HepG2 (cell line): Measurements from ENCODE around the gene NOP9. TPM values are rescaled to one million over a fixed set of nuclear protein-coding genes. Genes with fewer than 3 reads are reported as not detected.

ENCODE experiments used
- ATAC-seq: fragments of 200-7000 bp; cut with Tn5 transposase; 3 replicates; pipeline ENCODE4 v1.9.1; 2020; ENCODE audit warnings: mild to moderate bottlenecking, moderate library complexity
- BruUV-seq: library from RNA; stranded (reverse); fragments of 400-500 nt; replicated peaks from 2 replicates; lab custom pipeline; 2021; lab: Mats Ljungman, UMichigan
- CTCF ChIA-PET: fragments of 300-600 bp; formaldehyde crosslinking; extraction: SDS; loops from one replicate; lab custom pipeline; 2021; ENCODE audit warnings: low total read pairs, inconsistent platforms, low intra/inter-chr PET ratio; lab: Yijun Ruan, JAX
- POLR2A ChIA-PET: fragments of 350-600 bp; sonication (Branson Sonifier 250); formaldehyde crosslinking; loops from one replicate; lab custom pipeline; 2020; ENCODE audit warnings: antibody characterized with exemption, inconsistent platforms; lab: Yijun Ruan, JAX
- DNase-seq: peaks from one replicate; pipeline ENCODE4 v3.0.0-alpha.2; 2015; ENCODE audit warnings: low spot score
- FAIRE-seq: peaks from 3 replicates; lab custom pipeline; 2011; peaks lifted over from hg19 to GRCh38; lab: Jason Lieb, UNC
- H2AFZ ChIP-seq: one replicate; pipeline ENCODE4 v1.6.1; 2011; ENCODE audit warnings: low read length, inconsistent platforms
- H3K27ac ChIP-seq: fragments of 300-600 bp; 3 replicates; pipeline ENCODE4 v1.8.0; 2011; ENCODE audit warnings: mixed run types, mild to moderate bottlenecking, mixed read lengths, low read length, inconsistent platforms; ENCODE audit not compliant: insufficient read depth; ENCODE audit errors: extremely low read length
- H3K27me3 ChIP-seq, 2 experiments: fragments of 200-600 bp in 1 of 2; 2 replicates in 1 of 2; 3 replicates in 1 of 2; pipeline versions ENCODE4 v1.6.0 to v1.8.0; 2011; ENCODE audit warnings: low read length in 2 of 2, mild to moderate bottlenecking in 2 of 2, moderate library complexity in 2 of 2, inconsistent platforms in 1 of 2; ENCODE audit not compliant: insufficient read depth in 2 of 2, control insufficient read depth in 1 of 2
- H3K36me3 ChIP-seq, 2 experiments: fragments of 200-600 bp in 1 of 2; replicated peaks in 1 of 2; 2 replicates in 1 of 2; 3 replicates in 1 of 2; pipeline versions ENCODE4 v1.5.1 to v1.8.0; 2011; ENCODE audit warnings: low read length in 2 of 2, inconsistent platforms in 1 of 2; ENCODE audit not compliant: insufficient read depth in 2 of 2, control insufficient read depth in 1 of 2
- H3K4me1 ChIP-seq: 2 replicates; pipeline ENCODE4 v1.5.1; 2012; ENCODE audit warnings: low read length, inconsistent platforms; ENCODE audit not compliant: insufficient read depth
- H3K4me2 ChIP-seq: 2 replicates; pipeline ENCODE4 v1.6.0; 2011; ENCODE audit warnings: low read depth, low read length, inconsistent platforms
- H3K4me3 ChIP-seq, 3 experiments: fragments of 200-600 bp in 1 of 3; sonication (generic), shearing (Covaris generic) in 1 of 3; replicated peaks in 1 of 3; 2 replicates each; pipeline ENCODE4 v1.5.1; 2011 to 2016; ENCODE audit warnings: low read length in 3 of 3, inconsistent platforms in 2 of 3, low read depth in 2 of 3, mild to moderate bottlenecking in 2 of 3, control low read depth in 1 of 3, mixed read lengths in 1 of 3; ENCODE audit not compliant: insufficient read depth in 1 of 3
- H3K79me2 ChIP-seq: one replicate; pipeline ENCODE4 v1.6.1; 2011; ENCODE audit warnings: low read length, inconsistent platforms; ENCODE audit not compliant: insufficient read depth
- H3K9ac ChIP-seq: 2 replicates; pipeline ENCODE4 v1.6.0; 2011; ENCODE audit warnings: mild to moderate bottlenecking, low read depth, low read length, inconsistent platforms; ENCODE audit not compliant: insufficient read depth
- H3K9me3 ChIP-seq: 2 replicates; pipeline ENCODE4 v1.5.1; 2012; ENCODE audit warnings: mild to moderate bottlenecking, low read length
- H4K20me1 ChIP-seq: 2 replicates; pipeline ENCODE4 v1.6.0; 2011; ENCODE audit warnings: inconsistent platforms, mild to moderate bottlenecking, low read length, moderate library complexity; ENCODE audit not compliant: insufficient read depth
- MTF2 ChIP-seq: sonication (generic); formaldehyde crosslinking; IDR thresholded peaks from 2 replicates; pipeline ENCODE4 v1.5.0; 2020; ENCODE audit warnings: missing genetic modification reagents, borderline replicate concordance
- NFE2L1 ChIP-seq: sonication (generic); formaldehyde crosslinking; IDR thresholded peaks from 2 replicates; pipeline ENCODE4 v1.4.0; 2020; ENCODE audit warnings: missing genetic modification reagents, mild to moderate bottlenecking, borderline replicate concordance
- ZNF251 ChIP-seq: sonication (generic); formaldehyde crosslinking; IDR thresholded peaks from 2 replicates; pipeline ENCODE4 v1.9.0; 2021; ENCODE audit warnings: mild to moderate bottlenecking, missing genetic modification reagents
- ZNF572 ChIP-seq: sonication (generic); formaldehyde crosslinking; IDR thresholded peaks from 2 replicates; pipeline ENCODE4 v1.5.1; 2020; ENCODE audit warnings: mild to moderate bottlenecking, missing genetic modification reagents
- WGBS: methylation state at CpG from one replicate; pipeline ENCODE4 v1.1.6; 2017; ENCODE audit warnings: low lambda C conversion rate; 5-methylcytosine and 5-hydroxymethylcytosine counted together
- in situ Hi-C: cut with HindIII; loops from 2 replicates; pipeline ENCODE4 v1.10.0; 2017; ENCODE audit warnings: low pct_unique_long_range_greater_than_20kb; ENCODE audit not compliant: extremely low pct_ligation_motif_present
- intact Hi-C: fragments of 100-400 bp; cut with micrococcal nuclease; formaldehyde crosslinking; loops from one replicate; pipeline ENCODE4 v1.10.0; 2022; ENCODE audit not compliant: unreplicated experiment
- polyA plus RNA-seq, 8 experiments: library from polyadenylated mRNA; depleted of rRNA in 3 of 8; stranded (reverse) in 7 of 8; unstranded in 1 of 8; fragments of >200 nt; fragmentation: Illumina TruSeq in 4 of 8; extraction: Trizol in 4 of 8; gene quantifications; 2 replicates each; pipeline versions ENCODE4 v1.2.1 to v1.2.3, GENCODE V29; 2011 to 2016; ENCODE audit warnings: low read depth in 4 of 8, missing spikeins in 1 of 8, mixed read lengths in 1 of 8; ENCODE audit not compliant: insufficient read depth in 1 of 8
- total RNA-seq, 5 experiments: library from RNA; depleted of rRNA; stranded (reverse); fragments of >200 nt; fragmentation: Illumina TruSeq; extraction: Trizol; gene quantifications; 2 replicates each; pipeline ENCODE4 v1.2.3, GENCODE V29; 2016; ENCODE audit warnings: low read depth in 1 of 5
- TF ChIP-seq, protein P1 (sequence below): sonication (generic); formaldehyde crosslinking; IDR thresholded peaks from 2 replicates; pipeline ENCODE4 v1.4.0; 2020; ENCODE audit warnings: missing genetic modification reagents
- TF ChIP-seq, protein P2 (sequence below): sonication (generic); formaldehyde crosslinking; IDR thresholded peaks from 2 replicates; pipeline ENCODE4 v1.5.1; 2020; ENCODE audit warnings: mild to moderate bottlenecking, missing genetic modification reagents, moderate library complexity

NOP9 gene
- total and polyA plus RNA-seq, 2 of the 13 experiments (the other 11 are each of a cell fraction or from before 2014, with no cell fraction given): 24.5 to 61.6 TPM

DNA sequence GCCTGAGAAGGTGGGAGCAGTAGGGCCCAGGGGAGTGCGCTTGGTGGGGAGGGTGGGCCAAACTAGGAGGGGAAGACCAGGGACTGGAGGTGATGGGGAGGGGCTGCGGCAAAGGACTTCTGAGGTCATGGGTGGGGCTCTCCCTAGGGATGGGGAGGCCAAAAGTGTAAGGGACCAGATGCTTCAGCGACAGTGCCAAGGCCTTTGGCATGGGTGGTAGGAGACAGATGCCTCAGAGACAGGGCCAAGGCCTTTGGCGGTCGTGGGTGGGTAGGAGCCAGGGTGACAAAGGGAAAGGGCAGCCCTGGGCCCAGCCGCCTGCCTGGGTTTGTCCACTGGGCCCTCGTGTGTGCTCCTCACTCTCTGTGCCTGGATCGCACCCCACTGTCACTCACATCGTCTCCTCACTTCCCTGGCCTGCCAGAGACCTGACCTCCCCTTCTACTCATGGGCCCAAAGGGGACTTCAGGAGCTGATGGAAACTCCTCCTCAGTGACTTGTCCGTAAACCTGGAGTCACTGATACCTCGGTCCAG lies 15.1 kb upstream of the NOP9 start:
- Histone ChIP-seq H3K4me3 (no peak overlapping the region), H3K9ac (no peak overlapping the region), H3K4me1 (no peaks in the 10 kb centered on the region), H3K4me2 (no peak overlapping the region), H3K27me3 (no peaks in the 10 kb centered on the region), H3K9me3 (no peaks in the 10 kb centered on the region), H3K79me2 (no peaks in the 10 kb centered on the region), H3K27ac (no peak overlapping the region), H2AFZ (no peak overlapping the region), H4K20me1 (no peaks in the 10 kb centered on the region), H3K36me3 (peaks cover 2 to 4% of the 10 kb centered on the region in 2 experiments; a peak in 4 of 5 replicates)
- FAIRE-seq (no peak), ATAC-seq (peak; percentile 3; the same call in 1 of the 3 replicates), DNase-seq (no peak)
- in situ Hi-C loops (no loop called here), intact Hi-C loops (no loop called here)
- TF ChIP-seq ZNF572 (CRISPR knock-in tag): no peak
- TF ChIP-seq, protein P1, sequence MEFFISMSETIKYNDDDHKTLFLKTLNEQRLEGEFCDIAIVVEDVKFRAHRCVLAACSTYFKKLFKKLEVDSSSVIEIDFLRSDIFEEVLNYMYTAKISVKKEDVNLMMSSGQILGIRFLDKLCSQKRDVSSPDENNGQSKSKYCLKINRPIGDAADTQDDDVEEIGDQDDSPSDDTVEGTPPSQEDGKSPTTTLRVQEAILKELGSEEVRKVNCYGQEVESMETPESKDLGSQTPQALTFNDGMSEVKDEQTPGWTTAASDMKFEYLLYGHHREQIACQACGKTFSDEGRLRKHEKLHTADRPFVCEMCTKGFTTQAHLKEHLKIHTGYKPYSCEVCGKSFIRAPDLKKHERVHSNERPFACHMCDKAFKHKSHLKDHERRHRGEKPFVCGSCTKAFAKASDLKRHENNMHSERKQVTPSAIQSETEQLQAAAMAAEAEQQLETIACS: no peak
- TF ChIP-seq ZNF251 (CRISPR knock-in tag): 0 out of 2 replicates have a peak, but pooled peaks have one; percentile 60
- TF ChIP-seq, protein P2, sequence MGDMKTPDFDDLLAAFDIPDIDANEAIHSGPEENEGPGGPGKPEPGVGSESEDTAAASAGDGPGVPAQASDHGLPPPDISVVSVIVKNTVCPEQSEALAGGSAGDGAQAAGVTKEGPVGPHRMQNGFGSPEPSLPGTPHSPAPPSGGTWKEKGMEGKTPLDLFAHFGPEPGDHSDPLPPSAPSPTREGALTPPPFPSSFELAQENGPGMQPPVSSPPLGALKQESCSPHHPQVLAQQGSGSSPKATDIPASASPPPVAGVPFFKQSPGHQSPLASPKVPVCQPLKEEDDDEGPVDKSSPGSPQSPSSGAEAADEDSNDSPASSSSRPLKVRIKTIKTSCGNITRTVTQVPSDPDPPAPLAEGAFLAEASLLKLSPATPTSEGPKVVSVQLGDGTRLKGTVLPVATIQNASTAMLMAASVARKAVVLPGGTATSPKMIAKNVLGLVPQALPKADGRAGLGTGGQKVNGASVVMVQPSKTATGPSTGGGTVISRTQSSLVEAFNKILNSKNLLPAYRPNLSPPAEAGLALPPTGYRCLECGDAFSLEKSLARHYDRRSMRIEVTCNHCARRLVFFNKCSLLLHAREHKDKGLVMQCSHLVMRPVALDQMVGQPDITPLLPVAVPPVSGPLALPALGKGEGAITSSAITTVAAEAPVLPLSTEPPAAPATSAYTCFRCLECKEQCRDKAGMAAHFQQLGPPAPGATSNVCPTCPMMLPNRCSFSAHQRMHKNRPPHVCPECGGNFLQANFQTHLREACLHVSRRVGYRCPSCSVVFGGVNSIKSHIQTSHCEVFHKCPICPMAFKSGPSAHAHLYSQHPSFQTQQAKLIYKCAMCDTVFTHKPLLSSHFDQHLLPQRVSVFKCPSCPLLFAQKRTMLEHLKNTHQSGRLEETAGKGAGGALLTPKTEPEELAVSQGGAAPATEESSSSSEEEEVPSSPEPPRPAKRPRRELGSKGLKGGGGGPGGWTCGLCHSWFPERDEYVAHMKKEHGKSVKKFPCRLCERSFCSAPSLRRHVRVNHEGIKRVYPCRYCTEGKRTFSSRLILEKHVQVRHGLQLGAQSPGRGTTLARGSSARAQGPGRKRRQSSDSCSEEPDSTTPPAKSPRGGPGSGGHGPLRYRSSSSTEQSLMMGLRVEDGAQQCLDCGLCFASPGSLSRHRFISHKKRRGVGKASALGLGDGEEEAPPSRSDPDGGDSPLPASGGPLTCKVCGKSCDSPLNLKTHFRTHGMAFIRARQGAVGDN (CRISPR knock-in tag): peak; percentile 9; the same call in 1 of the 2 replicates
- no peak for TF ChIP-seq MTF2
- TF ChIP-seq NFE2L1 (CRISPR knock-in tag): 0 out of 2 replicates have a peak, but pooled peaks have one; percentile 62
- ChIA-PET CTCF (no interaction called here), POLR2A (interaction anchor here (1.1 to 2.4 kb wide), 3 partner anchors 13 to 42 kb away, joined by 4 to 23 read pairs (median 14); partner anchors contain the start of genes RABGGTA and TINF2)
- WGBS: 93% methylated on average over 11 of the region's 11 CpGs
- no TSS peak for BruUV-seq
